HEK293T (cell line): ENCODE data around the gene RNASE9.

Source experiments
- FOXM1 ChIP-seq: fragments of 450-650 bp; IDR thresholded peaks from 2 replicates; pipeline ENCODE4 v1.6.1; 2017; ENCODE audit warnings: mild to moderate bottlenecking, borderline replicate concordance
- L3MBTL2 ChIP-seq: fragments of 450-650 bp; conservative IDR thresholded peaks from 2 replicates; pipeline ENCODE4 v1.6.1; 2016; ENCODE audit warnings: mild to moderate bottlenecking
- NFRKB ChIP-seq: fragments of 450-650 bp; IDR thresholded peaks from 2 replicates; pipeline ENCODE4 v1.6.1; 2016; ENCODE audit warnings: mild to moderate bottlenecking, moderate library complexity
- SP1 ChIP-seq: fragments of 450-650 bp; IDR thresholded peaks from 2 replicates; pipeline ENCODE4 v1.6.1; 2017
- SUZ12 ChIP-seq: fragments of 450-650 bp; IDR thresholded peaks from 2 replicates; pipeline ENCODE4 v1.6.1; 2016; ENCODE audit warnings: mild to moderate bottlenecking

- TF ChIP-seq FOXM1 (no peak), L3MBTL2 (no peak), NFRKB (no peak), SUZ12 (no peak), SP1 (no peak)
These were observed 41.7 kb upstream of the RNASE9 start for GRCh38 chr14:20602583-20602982.
